KMS-11 (cell line): ENCODE results near the gene PEAK3.

Experiments
- H2AFZ ChIP-seq: fragments of 200-600 bp; sonication (generic); 2 replicates; pipeline ENCODE4 v1.6.1; 2016; ENCODE audit warnings: antibody characterized with exemption, mixed run types, low read depth
- H3K27ac ChIP-seq: fragments of 200-600 bp; sonication (generic); 2 replicates; pipeline ENCODE4 v1.6.1; 2016; ENCODE audit warnings: mild to moderate bottlenecking, mixed run types
- H3K27me3 ChIP-seq: fragments of 200-600 bp; sonication (generic); 2 replicates; pipeline ENCODE4 v1.6.1; 2017; ENCODE audit warnings: mild to moderate bottlenecking, low read depth, mixed run types, moderate library complexity; ENCODE audit not compliant: insufficient read depth
- H3K36me3 ChIP-seq: fragments of 200-600 bp; sonication (generic); 2 replicates; pipeline ENCODE4 v1.6.1; 2017; ENCODE audit warnings: mild to moderate bottlenecking, mixed run types; ENCODE audit not compliant: insufficient read depth
- H3K4me1 ChIP-seq: fragments of 200-600 bp; sonication (generic); 2 replicates; pipeline ENCODE4 v1.6.1; 2016; ENCODE audit warnings: mild to moderate bottlenecking, low read depth, mixed run types; ENCODE audit not compliant: poor library complexity, severe bottlenecking
- H3K4me2 ChIP-seq: fragments of 200-600 bp; sonication (generic); 2 replicates; pipeline ENCODE4 v1.7.0; 2016; ENCODE audit warnings: mild to moderate bottlenecking, mixed run types
- H3K4me3 ChIP-seq: fragments of 200-600 bp; sonication (generic); IDR thresholded peaks from 2 replicates; pipeline ENCODE4 v1.6.1; 2017; ENCODE audit warnings: low read depth, low read length, mixed read lengths; ENCODE audit not compliant: insufficient read depth
- H3K79me2 ChIP-seq: fragments of 200-600 bp; sonication (generic); 2 replicates; pipeline ENCODE4 v1.6.1; 2016; ENCODE audit warnings: low read depth, mixed run types; ENCODE audit not compliant: insufficient read depth
- H3K9ac ChIP-seq: fragments of 200-600 bp; sonication (generic); 2 replicates; pipeline ENCODE4 v1.6.1; 2016; ENCODE audit warnings: mild to moderate bottlenecking, mixed run types
- H4K20me1 ChIP-seq: fragments of 200-600 bp; sonication (generic); 2 replicates; pipeline ENCODE4 v1.6.1; 2016; ENCODE audit warnings: mild to moderate bottlenecking, mixed run types; ENCODE audit not compliant: insufficient read depth
- TF ChIP-seq, protein P1 (sequence below): fragments of 200-600 bp; sonication (generic); conservative IDR thresholded peaks from 2 replicates; pipeline ENCODE4 v1.6.1; 2017; ENCODE audit warnings: low read depth, mild to moderate bottlenecking, antibody characterized with exemption, low read length, moderate library complexity, mixed read lengths

The PEAK3 gene

GRCh38 chr19:2246014-2246620 lies 35.9 kb downstream of the PEAK3 start:
- H3K4me3 ChIP-seq, result no peak overlapping the region
- no peak overlapping the region for H3K4me2 ChIP-seq
- no peak overlapping the region for H3K9ac ChIP-seq
- no peaks in the 10 kb centered on the region for H3K4me1 ChIP-seq
- TF ChIP-seq, protein P1, sequence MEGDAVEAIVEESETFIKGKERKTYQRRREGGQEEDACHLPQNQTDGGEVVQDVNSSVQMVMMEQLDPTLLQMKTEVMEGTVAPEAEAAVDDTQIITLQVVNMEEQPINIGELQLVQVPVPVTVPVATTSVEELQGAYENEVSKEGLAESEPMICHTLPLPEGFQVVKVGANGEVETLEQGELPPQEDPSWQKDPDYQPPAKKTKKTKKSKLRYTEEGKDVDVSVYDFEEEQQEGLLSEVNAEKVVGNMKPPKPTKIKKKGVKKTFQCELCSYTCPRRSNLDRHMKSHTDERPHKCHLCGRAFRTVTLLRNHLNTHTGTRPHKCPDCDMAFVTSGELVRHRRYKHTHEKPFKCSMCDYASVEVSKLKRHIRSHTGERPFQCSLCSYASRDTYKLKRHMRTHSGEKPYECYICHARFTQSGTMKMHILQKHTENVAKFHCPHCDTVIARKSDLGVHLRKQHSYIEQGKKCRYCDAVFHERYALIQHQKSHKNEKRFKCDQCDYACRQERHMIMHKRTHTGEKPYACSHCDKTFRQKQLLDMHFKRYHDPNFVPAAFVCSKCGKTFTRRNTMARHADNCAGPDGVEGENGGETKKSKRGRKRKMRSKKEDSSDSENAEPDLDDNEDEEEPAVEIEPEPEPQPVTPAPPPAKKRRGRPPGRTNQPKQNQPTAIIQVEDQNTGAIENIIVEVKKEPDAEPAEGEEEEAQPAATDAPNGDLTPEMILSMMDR, result no peak
- H4K20me1 ChIP-seq, result peaks cover 13% of the 10 kb centered on the region
- peaks cover 21% of the 10 kb centered on the region for H3K79me2 ChIP-seq
- no peak overlapping the region for H2AFZ ChIP-seq
- H3K27ac ChIP-seq, result no peak overlapping the region
- H3K27me3 ChIP-seq, result no peaks in the 10 kb centered on the region
- no peaks in the 10 kb centered on the region; the same call in 1 of the 2 replicates for H3K36me3 ChIP-seq

GRCh38 chr19:2245273-2245672 lies 36.7 kb downstream of the PEAK3 start:
- Histone ChIP-seq H3K27me3 (no peaks in the 10 kb centered on the region), H3K36me3 (no peaks in the 10 kb centered on the region; the same call in 1 of the 2 replicates), H3K4me3 (no peak overlapping the region), H2AFZ (no peak overlapping the region), H4K20me1 (peaks cover 22% of the 10 kb centered on the region), H3K27ac (no peak overlapping the region), H3K9ac (no peak overlapping the region), H3K4me2 (no peak overlapping the region), H3K79me2 (peaks cover 30% of the 10 kb centered on the region), H3K4me1 (peaks cover 5% of the 10 kb centered on the region)
- TF ChIP-seq, protein P1, result no peak

DNA sequence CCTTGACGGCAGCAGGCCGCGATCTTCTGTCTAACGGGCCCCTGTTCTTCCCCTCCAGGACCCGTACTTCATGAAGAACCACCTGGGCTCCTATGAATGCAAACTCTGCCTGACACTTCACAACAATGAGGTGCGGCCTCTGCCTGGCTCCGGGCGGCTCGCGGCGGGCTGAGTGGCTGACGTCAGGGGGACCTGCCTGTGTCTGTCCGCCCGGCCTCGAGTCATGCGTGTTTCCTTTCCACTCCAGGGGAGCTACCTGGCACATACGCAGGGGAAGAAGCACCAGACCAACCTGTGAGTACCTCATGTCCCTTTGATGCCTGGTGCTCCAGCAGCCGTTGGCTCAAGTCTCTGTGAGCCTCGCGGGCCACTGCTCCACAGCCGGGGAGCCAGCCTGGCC lies 37.5 kb downstream of the PEAK3 start:
- H3K4me2 ChIP-seq, result no peak overlapping the region
- peaks cover 38% of the 10 kb centered on the region for H3K79me2 ChIP-seq
- no peaks in the 10 kb centered on the region; the same call in 1 of the 2 replicates for H3K36me3 ChIP-seq
- TF ChIP-seq, protein P1, result no peak
- H3K27ac ChIP-seq, result no peak overlapping the region
- H3K27me3 ChIP-seq, result no peaks in the 10 kb centered on the region
- no peak overlapping the region for H3K4me3 ChIP-seq
- H4K20me1 ChIP-seq, result peaks cover 29% of the 10 kb centered on the region
- peaks cover 13% of the 10 kb centered on the region for H3K4me1 ChIP-seq
- no peak overlapping the region for H2AFZ ChIP-seq
- no peak overlapping the region for H3K9ac ChIP-seq

DNA sequence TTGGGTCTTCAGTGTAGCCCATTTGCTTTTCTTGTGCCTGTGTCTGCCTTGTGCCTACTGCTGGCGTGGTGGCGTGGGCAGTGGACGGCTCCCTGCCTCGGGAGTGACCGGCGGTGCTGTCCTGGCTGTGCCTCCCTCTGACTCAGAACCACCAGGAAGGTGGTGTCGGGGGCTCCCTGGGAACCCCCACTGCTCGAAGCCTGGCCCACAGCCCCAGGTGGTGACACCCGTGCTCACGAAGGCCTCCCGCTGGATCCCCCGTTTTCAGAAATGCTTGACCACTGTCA lies 37.9 kb downstream of the PEAK3 start:
- H2AFZ ChIP-seq, result no peak overlapping the region
- peaks cover 18% of the 10 kb centered on the region for H3K4me1 ChIP-seq
- H3K27ac ChIP-seq, result no peak overlapping the region
- peaks cover 42% of the 10 kb centered on the region for H3K79me2 ChIP-seq
- H3K27me3 ChIP-seq, result no peaks in the 10 kb centered on the region
- H3K4me2 ChIP-seq, result no peak overlapping the region
- TF ChIP-seq, protein P1, result no peak
- H3K9ac ChIP-seq, result no peak overlapping the region
- peaks cover 32% of the 10 kb centered on the region for H4K20me1 ChIP-seq
- no peaks in the 10 kb centered on the region; the same call in 1 of the 2 replicates for H3K36me3 ChIP-seq
- H3K4me3 ChIP-seq, result no peak overlapping the region
